Chondrocyte (in vitro differentiated cells): ENCODE results near the gene TRAF3IP3. TPM values are rescaled to one million over a fixed set of nuclear protein-coding genes. Genes with fewer than 3 reads are reported as not detected.

Experiments
- DNase-seq: peaks from one replicate; pipeline ENCODE4 v3.0.0; 2021; ENCODE audit warnings: mixed read lengths, low spot score
- H3K27ac Mint-ChIP-seq: one replicate; pipeline ENCODE4 v1.8.0; 2021; ENCODE audit warnings: mild to moderate bottlenecking, moderate library complexity, mixed read lengths; ENCODE audit not compliant: unreplicated experiment
- H3K27me3 Mint-ChIP-seq: 2 replicates; pipeline ENCODE4 v1.8.0; 2021; ENCODE audit warnings: low read depth, mixed read lengths
- H3K36me3 Mint-ChIP-seq: 2 replicates; pipeline ENCODE4 v1.8.0; 2021; ENCODE audit warnings: low read depth, mixed read lengths
- H3K4me1 Mint-ChIP-seq: 2 replicates; pipeline ENCODE4 v1.8.0; 2021; ENCODE audit warnings: low read depth, mild to moderate bottlenecking, mixed read lengths
- H3K4me3 Mint-ChIP-seq: one replicate; pipeline ENCODE4 v1.8.0; 2021; ENCODE audit warnings: mild to moderate bottlenecking, moderate library complexity, mixed read lengths; ENCODE audit not compliant: unreplicated experiment
- H3K9me3 Mint-ChIP-seq: 2 replicates; pipeline ENCODE4 v1.8.0; 2021; ENCODE audit warnings: low read depth, mixed read lengths
- CTCF ChIP-seq: fragments of 200-600 bp; sonication (generic); IDR thresholded peaks from 2 replicates; pipeline ENCODE4 v1.5.0; 2021; ENCODE audit warnings: antibody characterized with exemption, mild to moderate bottlenecking, moderate library complexity
- total RNA-seq: library from RNA; stranded (reverse); gene quantifications from 3 replicates; pipeline ENCODE4 v1.2.1, GENCODE V29; 2021

TRAF3IP3 gene
- total RNA-seq, 1 donor from 2014 or later, result not detected

- no peak overlapping the region for H3K27ac Mint-ChIP-seq
Measured at GRCh38 chr1:209749205-209749604, 6.6 kb upstream of the TRAF3IP3 start.

DNA sequence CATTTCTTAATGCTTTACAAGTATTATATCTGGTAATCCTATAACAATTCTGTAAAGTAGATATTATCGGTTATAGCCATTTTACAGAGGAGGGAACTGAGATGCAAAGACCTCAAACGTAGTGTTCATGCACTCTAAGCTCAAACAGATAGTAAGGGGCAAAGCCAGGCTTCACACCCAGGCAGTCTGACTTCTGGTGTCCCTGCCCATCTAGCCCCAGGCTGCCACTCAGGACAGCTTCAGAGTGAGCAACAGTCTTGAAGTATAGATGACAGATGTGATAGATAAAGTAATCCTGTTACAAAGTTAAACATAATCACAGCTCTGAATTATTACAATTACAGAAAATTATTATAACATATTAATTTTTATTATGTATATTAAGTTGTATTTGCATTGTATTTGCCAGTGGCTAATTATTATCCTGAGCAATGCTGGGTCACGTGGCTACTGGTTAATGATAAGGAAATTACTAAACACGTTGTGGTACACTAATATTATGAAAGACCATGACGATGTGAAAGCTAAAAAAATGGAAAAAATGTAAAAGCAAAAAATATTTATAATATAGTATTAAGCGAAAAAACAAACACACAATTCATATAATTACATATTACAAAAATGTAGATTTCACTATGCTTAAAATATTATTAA is 6.1 kb upstream of the TRAF3IP3 start:
- Mint-ChIP-seq H3K36me3 (no peaks in the 10 kb centered on the region), H3K4me1 (peaks cover 9% of the 10 kb centered on the region), H3K9me3 (no peaks in the 10 kb centered on the region), H3K27ac (no peak overlapping the region), H3K27me3 (peaks cover 30% of the 10 kb centered on the region), H3K4me3 (no peak overlapping the region)
- no peak for DNase-seq
- no peak for TF ChIP-seq CTCF

More at GRCh38 chr1:209749205-209749604, 6.6 kb upstream of the TRAF3IP3 start:
- TF ChIP-seq CTCF, result no peak
- Mint-ChIP-seq H3K36me3 (no peaks in the 10 kb centered on the region), H3K9me3 (no peaks in the 10 kb centered on the region), H3K4me1 (peaks cover 9% of the 10 kb centered on the region), H3K27me3 (peaks cover 32% of the 10 kb centered on the region), H3K4me3 (no peak overlapping the region)
- DNase-seq, result no peak

DNA sequence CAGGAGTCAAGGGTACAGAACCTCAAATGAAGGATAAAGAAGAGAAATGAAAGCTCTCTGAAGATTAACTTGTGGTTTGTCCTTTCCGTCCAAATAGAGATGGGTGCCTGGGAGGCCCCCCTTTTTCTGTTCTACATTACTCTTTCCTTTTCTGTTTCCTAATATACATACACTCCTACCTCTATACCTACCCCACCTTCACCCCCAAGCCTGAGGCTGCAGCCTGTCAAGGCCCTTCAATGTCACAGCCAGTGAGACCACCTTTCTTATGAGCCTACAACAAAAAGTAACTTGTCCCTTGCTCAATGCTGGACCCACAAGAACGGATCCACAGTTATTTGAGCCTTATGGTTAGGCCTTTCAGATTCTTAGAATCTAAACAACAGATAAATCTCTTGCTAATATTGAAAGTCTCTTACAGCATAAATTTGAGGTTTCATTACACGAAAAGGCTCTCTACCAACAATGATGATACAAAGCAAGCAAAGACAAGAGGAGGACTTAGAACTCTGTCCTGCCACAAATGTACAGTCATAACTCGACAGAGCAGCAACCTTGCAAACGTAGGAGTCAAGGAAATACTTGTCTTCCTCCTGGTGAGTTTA is 4.1 kb upstream of the TRAF3IP3 start:
- H3K36me3 Mint-ChIP-seq, result no peaks in the 10 kb centered on the region
- no peak for TF ChIP-seq CTCF
- H3K4me3 Mint-ChIP-seq, result no peak overlapping the region
- no peaks in the 10 kb centered on the region for H3K9me3 Mint-ChIP-seq
- H3K27ac Mint-ChIP-seq, result no peak overlapping the region
- H3K4me1 Mint-ChIP-seq, result peaks cover 9% of the 10 kb centered on the region
- H3K27me3 Mint-ChIP-seq, result peaks cover 41% of the 10 kb centered on the region
- no peak for DNase-seq

DNA sequence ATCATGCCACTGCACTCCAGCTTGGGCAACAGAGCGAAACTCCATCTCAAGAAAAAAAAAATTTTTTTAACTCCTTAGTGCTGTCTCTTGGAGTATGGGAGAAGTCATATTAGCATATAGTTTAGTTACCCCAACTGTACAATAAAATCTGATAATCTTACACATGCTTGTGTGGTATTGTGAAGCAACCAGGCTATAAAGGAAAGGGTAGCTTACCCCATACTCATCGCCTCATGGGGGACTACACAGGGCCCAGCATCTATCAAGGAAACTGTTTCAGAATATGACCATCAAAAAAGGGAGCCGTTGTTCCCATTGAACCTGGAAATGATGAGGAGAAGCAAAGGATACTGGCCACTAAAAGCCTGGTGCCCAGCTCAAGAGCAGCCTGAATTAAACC is 3.0 kb upstream of the TRAF3IP3 start:
- DNase-seq, result no peak
- H3K36me3 Mint-ChIP-seq, result no peaks in the 10 kb centered on the region
- no peaks in the 10 kb centered on the region for H3K9me3 Mint-ChIP-seq
- no peak overlapping the region for H3K4me3 Mint-ChIP-seq
- TF ChIP-seq CTCF, result no peak
- H3K27me3 Mint-ChIP-seq, result peaks cover 43% of the 10 kb centered on the region
- no peak overlapping the region for H3K27ac Mint-ChIP-seq
- peaks cover 5% of the 10 kb centered on the region for H3K4me1 Mint-ChIP-seq

DNA sequence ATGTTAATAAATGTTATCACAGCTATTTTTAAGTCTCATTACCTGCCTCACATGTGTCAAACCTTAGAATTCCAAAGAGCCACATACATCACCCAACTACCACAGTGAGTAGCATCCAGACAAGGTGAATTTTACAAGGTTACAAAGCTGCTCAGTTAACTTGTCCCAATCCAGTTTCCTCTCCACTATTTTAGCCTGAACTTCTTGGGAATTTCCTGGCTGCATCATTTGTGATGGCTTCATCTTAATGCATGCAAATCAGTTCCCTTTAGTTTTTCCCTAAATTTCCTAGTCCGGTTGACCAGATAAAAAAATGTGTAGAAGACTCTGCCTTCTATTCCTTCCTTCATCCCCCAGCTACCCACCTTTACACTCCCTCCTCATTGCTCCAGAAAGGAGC is 597 bp upstream of the TRAF3IP3 start:
- Mint-ChIP-seq H3K27ac (no peak overlapping the region), H3K36me3 (no peaks in the 10 kb centered on the region), H3K9me3 (no peaks in the 10 kb centered on the region), H3K4me3 (no peak overlapping the region), H3K4me1 (no peaks in the 10 kb centered on the region), H3K27me3 (peaks cover 53% of the 10 kb centered on the region)
- no peak for TF ChIP-seq CTCF
- DNase-seq, result no peak
